ENCODE results near the gene OR7G3. TPM values are rescaled to one million over a fixed set of nuclear protein-coding genes. Genes with fewer than 3 reads are reported as not detected.

OR7G3 gene
- total RNA-seq, 1 donor from 2014 or later: not detected

DNA sequence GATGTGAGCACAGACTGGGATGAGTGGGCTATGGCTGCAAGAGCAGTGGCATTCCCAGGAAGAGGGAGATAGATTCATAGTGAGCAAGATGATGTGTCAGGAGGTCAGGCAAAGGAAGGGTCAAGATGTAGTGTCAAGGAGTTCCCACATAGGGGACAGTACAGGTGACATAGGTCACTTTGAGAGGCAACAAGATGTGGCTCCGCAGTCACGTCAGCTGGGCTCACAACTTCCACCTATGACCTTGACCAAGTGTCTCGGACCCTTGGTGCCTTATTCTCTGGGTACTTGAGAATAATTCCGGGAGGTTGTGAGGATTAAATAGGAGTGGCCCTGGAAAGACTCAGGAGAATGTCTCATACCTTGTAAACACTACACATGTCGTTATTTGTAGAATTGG lies 23.9 kb upstream of the OR7G3 start:
- Histone ChIP-seq H3K36me3 (peaks cover 0 to 27% of the 10 kb centered on the region in 2 donors), H3K27ac (no peak overlapping the region), H3K27me3 (no peaks in the 10 kb centered on the region), H3K4me1 (peaks cover 9% of the 10 kb centered on the region), H3K4me3 (no peak overlapping the region), H3K9me3 (peaks cover 11% of the 10 kb centered on the region)
- no peak for DNase-seq (ENCODE audit: extremely low spot score in 2 of 2)
- TF ChIP-seq, protein P1, sequence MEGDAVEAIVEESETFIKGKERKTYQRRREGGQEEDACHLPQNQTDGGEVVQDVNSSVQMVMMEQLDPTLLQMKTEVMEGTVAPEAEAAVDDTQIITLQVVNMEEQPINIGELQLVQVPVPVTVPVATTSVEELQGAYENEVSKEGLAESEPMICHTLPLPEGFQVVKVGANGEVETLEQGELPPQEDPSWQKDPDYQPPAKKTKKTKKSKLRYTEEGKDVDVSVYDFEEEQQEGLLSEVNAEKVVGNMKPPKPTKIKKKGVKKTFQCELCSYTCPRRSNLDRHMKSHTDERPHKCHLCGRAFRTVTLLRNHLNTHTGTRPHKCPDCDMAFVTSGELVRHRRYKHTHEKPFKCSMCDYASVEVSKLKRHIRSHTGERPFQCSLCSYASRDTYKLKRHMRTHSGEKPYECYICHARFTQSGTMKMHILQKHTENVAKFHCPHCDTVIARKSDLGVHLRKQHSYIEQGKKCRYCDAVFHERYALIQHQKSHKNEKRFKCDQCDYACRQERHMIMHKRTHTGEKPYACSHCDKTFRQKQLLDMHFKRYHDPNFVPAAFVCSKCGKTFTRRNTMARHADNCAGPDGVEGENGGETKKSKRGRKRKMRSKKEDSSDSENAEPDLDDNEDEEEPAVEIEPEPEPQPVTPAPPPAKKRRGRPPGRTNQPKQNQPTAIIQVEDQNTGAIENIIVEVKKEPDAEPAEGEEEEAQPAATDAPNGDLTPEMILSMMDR (IDR thresholded peaks at IDR 0.05): no peak
- TF ChIP-seq POLR2A (IDR thresholded peaks at IDR 0.05) (no peak), POLR2AphosphoS5 (IDR thresholded peaks at IDR 0.05; ENCODE audit: insufficient read depth in 1 of 2, low read depth in 1 of 2) (no peak)
- intact Hi-C loops (cut with DNase I): no loop called here

DNA sequence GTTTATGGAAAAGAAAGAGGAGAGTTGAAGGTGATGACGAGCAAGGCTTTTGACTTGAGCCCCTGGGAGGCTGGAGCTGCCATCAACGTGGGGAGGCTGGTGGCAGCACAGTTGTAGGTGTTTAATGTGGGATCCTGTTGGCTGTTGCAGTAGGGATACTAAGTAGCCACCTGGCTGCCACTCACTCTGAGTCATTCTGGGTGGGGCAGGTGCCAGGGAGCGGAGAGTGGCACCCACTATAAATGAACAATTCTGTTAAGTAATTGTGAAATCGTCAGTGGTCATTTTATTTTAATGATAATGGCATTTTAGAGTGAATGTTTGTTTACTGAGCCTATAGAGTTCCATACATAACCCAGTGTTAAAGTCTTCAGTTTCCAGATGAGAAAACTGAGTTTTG lies 23.2 kb upstream of the OR7G3 start:
- H3K4me1 ChIP-seq: peaks cover 9% of the 10 kb centered on the region
- H3K9me3 ChIP-seq: peaks cover 12% of the 10 kb centered on the region
- no peak overlapping the region for H3K27ac ChIP-seq
- DNase-seq (ENCODE audit: extremely low spot score in 2 of 2): no peak
- no peaks in the 10 kb centered on the region for H3K27me3 ChIP-seq
- peaks cover 0 to 29% of the 10 kb centered on the region in 2 donors for H3K36me3 ChIP-seq
- no peak overlapping the region for H3K4me3 ChIP-seq
- intact Hi-C loops (cut with DNase I): no loop called here
- TF ChIP-seq, protein P1 (IDR thresholded peaks at IDR 0.05): no peak
- TF ChIP-seq POLR2A (IDR thresholded peaks at IDR 0.05) (no peak), POLR2AphosphoS5 (IDR thresholded peaks at IDR 0.05; ENCODE audit: insufficient read depth in 1 of 2, low read depth in 1 of 2) (no peak)

DNA sequence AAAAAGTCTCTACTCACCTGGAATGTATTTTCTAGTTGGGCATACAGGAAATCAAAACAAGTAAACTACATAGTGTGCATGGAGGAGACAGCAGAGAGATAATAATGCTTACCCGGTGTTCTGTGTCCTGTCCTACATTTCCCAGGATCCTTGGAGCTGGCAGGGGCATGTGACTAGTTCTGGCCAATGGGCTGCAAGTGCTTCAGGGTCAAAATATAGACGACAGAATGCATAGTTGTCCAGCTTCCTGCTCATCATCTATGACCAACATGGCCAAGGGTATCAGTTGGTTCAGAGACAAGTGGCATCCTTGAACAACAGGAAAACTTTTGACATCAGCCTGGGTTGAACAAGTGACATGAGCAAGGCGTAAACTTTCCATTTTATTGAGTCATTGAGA lies 21.9 kb upstream of the OR7G3 start:
- H3K27ac ChIP-seq: no peak overlapping the region
- H3K4me1 ChIP-seq: peaks cover 9% of the 10 kb centered on the region
- intact Hi-C loops (cut with DNase I): no loop called here
- peaks cover 0 to 31% of the 10 kb centered on the region in 2 donors for H3K36me3 ChIP-seq
- TF ChIP-seq POLR2AphosphoS5 (IDR thresholded peaks at IDR 0.05; ENCODE audit: insufficient read depth in 1 of 2, low read depth in 1 of 2) (no peak), POLR2A (IDR thresholded peaks at IDR 0.05) (no peak)
- TF ChIP-seq, protein P1 (IDR thresholded peaks at IDR 0.05): no peak
- no peak overlapping the region for H3K4me3 ChIP-seq
- no peak for DNase-seq (ENCODE audit: extremely low spot score in 2 of 2)
- H3K9me3 ChIP-seq: peaks cover 17% of the 10 kb centered on the region
- no peaks in the 10 kb centered on the region for H3K27me3 ChIP-seq

DNA sequence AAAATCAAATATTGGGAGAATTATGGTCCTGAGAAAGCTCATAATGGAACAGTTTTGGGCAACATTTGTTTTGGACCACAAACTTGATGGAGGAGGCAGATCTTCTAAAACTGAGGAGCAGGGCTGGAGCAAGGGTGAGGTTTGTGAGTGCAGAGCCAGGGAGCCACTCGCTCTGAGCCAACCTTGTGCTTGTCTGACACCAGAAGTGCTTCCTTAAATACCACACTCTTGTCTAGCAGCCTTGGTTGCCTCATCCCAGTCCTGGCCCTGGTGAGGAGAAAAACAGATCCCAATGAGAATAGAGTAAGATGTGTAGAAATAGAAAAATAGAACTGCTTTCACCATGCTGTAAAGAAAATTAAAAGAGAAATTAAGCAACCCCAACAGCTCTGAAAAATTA lies 20.1 kb upstream of the OR7G3 start:
- intact Hi-C loops (cut with DNase I): no loop called here
- Histone ChIP-seq H3K27ac (no peak overlapping the region), H3K4me1 (peaks cover 15% of the 10 kb centered on the region), H3K36me3 (peaks cover 0 to 23% of the 10 kb centered on the region in 2 donors), H3K9me3 (peaks cover 17% of the 10 kb centered on the region), H3K27me3 (no peaks in the 10 kb centered on the region), H3K4me3 (no peak overlapping the region)
- TF ChIP-seq, protein P1 (IDR thresholded peaks at IDR 0.05): no peak
- TF ChIP-seq POLR2A (IDR thresholded peaks at IDR 0.05) (no peak), POLR2AphosphoS5 (IDR thresholded peaks at IDR 0.05; ENCODE audit: insufficient read depth in 1 of 2, low read depth in 1 of 2) (no peak)
- no peak for DNase-seq (ENCODE audit: extremely low spot score in 2 of 2)

DNA sequence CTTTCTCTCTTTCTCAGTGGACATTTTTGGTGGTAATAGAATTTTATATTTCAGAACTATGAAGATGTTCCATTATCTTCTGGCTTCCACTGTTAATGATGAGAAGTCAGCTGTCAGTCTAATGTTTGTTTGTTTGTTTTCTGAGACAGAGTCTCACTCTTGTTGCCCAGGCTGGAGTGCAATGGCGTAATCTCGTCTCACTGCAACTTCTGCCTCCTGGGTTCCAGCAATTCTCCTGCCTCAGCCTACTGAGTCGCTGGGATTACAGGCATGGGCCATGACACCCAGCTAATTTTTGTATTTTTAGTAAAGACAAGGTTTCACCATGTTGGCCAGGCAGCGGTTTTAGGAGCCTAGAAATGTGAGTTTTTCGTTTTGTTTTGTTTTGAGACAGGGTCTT lies 18.2 kb upstream of the OR7G3 start:
- DNase-seq (ENCODE audit: extremely low spot score in 2 of 2): no peak
- H3K4me1 ChIP-seq: peaks cover 18% of the 10 kb centered on the region
- H3K27ac ChIP-seq: no peak overlapping the region
- peaks cover 17% of the 10 kb centered on the region for H3K9me3 ChIP-seq
- peaks cover 0 to 23% of the 10 kb centered on the region in 2 donors for H3K36me3 ChIP-seq
- no peak overlapping the region for H3K4me3 ChIP-seq
- no peak for TF ChIP-seq POLR2A (IDR thresholded peaks at IDR 0.05)
- TF ChIP-seq POLR2AphosphoS5 (IDR thresholded peaks at IDR 0.05; ENCODE audit: insufficient read depth in 1 of 2, low read depth in 1 of 2): no peak
- TF ChIP-seq, protein P1 (IDR thresholded peaks at IDR 0.05): no peak
- no peaks in the 10 kb centered on the region for H3K27me3 ChIP-seq
- intact Hi-C loops (cut with DNase I): no loop called here

All from vagina (tissue), 2 donors.